Left ventricle myocardium inferior (tissue), 1 donor: Measurements from ENCODE around the gene TMEM255A. TPM values are rescaled to one million over a fixed set of nuclear protein-coding genes. Genes with fewer than 3 reads are reported as not detected.

Experiments
- DNase-seq: peaks from one replicate; pipeline ENCODE4 v3.0.0-alpha.2; 2020
- H3K27ac ChIP-seq: fragments of 200-600 bp; replicated peaks from 2 replicates; pipeline ENCODE4 v1.8.0; 2021
- H3K27me3 ChIP-seq: fragments of 200-600 bp; 2 replicates; pipeline ENCODE4 v1.8.0; 2021; ENCODE audit warnings: low read depth
- H3K36me3 ChIP-seq: fragments of 200-600 bp; 2 replicates; pipeline ENCODE4 v1.8.0; 2021
- H3K4me1 ChIP-seq: fragments of 200-600 bp; 2 replicates; pipeline ENCODE4 v1.8.0; 2021
- H3K4me3 ChIP-seq: fragments of 200-600 bp; 2 replicates; pipeline ENCODE4 v1.8.0; 2021; ENCODE audit warnings: mild to moderate bottlenecking, moderate library complexity
- H3K9me3 ChIP-seq: fragments of 200-600 bp; replicated peaks from 2 replicates; pipeline ENCODE4 v1.8.0; 2021
- intact Hi-C: fragments of 100-400 bp; cut with micrococcal nuclease; formaldehyde crosslinking; loops from one replicate; pipeline ENCODE4 v1.11.0; 2022
- total RNA-seq: library from RNA; stranded (reverse); fragmentation: NEBNext Ultra II Directional; extraction: Animal tissue kit (Norgen Biotek cat#: 25700); gene quantifications from one replicate; pipeline ENCODE4 v1.2.1, GENCODE V29; 2021
- TF ChIP-seq, protein P1 (sequence below): fragments of 200-600 bp; IDR thresholded peaks from 2 replicates; pipeline ENCODE4 v1.8.0; 2021; ENCODE audit warnings: antibody characterized with exemption, mild to moderate bottlenecking, borderline replicate concordance
- donor health status: DM: no; HTN: yes; CAD: no; lungs with severe emphysema.

The TMEM255A gene
- total RNA-seq, 1 donor from 2014 or later = 0.38 TPM

DNA sequence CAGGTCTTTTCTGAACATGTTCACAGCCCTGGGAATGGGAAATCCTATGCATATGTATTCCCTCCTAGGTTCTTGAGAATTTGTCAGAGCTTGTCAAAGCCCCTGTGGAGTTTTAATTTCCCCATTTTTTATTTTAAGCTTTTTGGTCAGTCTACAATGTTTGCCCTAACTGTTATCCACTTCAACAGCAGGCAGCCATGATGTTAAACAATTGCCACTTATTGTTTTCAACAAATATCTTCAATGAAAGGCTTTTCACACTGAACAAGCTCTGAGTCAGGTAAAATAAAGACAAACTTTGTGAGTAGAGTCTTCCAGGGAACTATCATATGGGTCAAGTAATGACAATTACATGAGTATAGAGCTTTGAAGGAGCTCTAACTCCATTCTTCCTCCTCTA is 25.6 kb upstream of the TMEM255A start:
- Histone ChIP-seq H3K9me3 (peaks cover 51% of the 10 kb centered on the region), H3K27ac (no peak overlapping the region), H3K36me3 (no peaks in the 10 kb centered on the region), H3K4me3 (no peak overlapping the region), H3K27me3 (no peaks in the 10 kb centered on the region), H3K4me1 (no peaks in the 10 kb centered on the region)
- TF ChIP-seq, protein P1, sequence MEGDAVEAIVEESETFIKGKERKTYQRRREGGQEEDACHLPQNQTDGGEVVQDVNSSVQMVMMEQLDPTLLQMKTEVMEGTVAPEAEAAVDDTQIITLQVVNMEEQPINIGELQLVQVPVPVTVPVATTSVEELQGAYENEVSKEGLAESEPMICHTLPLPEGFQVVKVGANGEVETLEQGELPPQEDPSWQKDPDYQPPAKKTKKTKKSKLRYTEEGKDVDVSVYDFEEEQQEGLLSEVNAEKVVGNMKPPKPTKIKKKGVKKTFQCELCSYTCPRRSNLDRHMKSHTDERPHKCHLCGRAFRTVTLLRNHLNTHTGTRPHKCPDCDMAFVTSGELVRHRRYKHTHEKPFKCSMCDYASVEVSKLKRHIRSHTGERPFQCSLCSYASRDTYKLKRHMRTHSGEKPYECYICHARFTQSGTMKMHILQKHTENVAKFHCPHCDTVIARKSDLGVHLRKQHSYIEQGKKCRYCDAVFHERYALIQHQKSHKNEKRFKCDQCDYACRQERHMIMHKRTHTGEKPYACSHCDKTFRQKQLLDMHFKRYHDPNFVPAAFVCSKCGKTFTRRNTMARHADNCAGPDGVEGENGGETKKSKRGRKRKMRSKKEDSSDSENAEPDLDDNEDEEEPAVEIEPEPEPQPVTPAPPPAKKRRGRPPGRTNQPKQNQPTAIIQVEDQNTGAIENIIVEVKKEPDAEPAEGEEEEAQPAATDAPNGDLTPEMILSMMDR = no peak
- intact Hi-C loops = no loop called here
- DNase-seq = no peak

DNA sequence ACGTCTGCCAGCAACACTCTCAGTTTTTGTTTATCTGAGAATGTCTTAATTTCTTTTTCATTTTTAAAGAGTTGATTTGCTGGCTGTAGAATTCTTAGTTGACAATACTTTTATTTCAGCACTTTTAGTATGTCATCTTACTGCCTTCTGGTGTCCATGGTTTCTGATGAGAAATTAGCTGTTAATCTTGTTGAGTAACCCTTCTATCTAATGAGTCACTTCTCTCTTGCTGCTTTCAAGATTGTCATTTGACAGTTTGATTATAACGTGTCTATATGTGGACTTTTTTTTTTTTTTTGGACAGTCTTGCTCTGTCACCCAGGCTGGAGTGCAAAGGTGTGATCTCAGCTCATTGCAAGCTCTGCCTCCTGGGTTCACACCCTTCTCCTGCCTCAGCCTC is 24.0 kb upstream of the TMEM255A start:
- Histone ChIP-seq H3K36me3 (no peaks in the 10 kb centered on the region), H3K27ac (no peak overlapping the region), H3K4me3 (no peak overlapping the region), H3K4me1 (no peaks in the 10 kb centered on the region), H3K9me3 (peaks cover 51% of the 10 kb centered on the region), H3K27me3 (no peaks in the 10 kb centered on the region)
- TF ChIP-seq, protein P1 = no peak
- intact Hi-C loops = no loop called here
- DNase-seq = no peak

DNA sequence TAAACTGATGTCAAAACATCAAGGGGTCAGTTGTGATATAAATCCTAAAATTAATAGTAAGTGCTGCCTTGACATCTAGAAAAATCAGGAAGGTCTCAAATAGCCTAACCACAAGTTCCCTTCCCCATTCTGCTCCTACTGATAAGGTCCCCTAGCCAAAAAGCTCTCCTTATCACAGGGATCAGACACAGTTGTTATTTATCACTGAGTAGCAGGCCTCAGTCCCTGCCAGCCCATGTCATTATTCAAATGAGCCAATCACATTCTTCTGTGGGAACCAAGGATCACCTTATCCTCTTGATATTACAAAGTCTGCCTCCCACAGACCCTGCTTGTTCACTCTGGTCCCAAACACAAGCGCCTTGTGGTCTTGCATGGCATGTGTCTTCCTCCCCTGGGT is 23.3 kb upstream of the TMEM255A start:
- H3K4me3 ChIP-seq = no peak overlapping the region
- DNase-seq = no peak
- H3K27ac ChIP-seq = no peak overlapping the region
- no peaks in the 10 kb centered on the region for H3K4me1 ChIP-seq
- H3K27me3 ChIP-seq = no peaks in the 10 kb centered on the region
- TF ChIP-seq, protein P1 = no peak
- intact Hi-C loops = no loop called here
- H3K9me3 ChIP-seq = peaks cover 44% of the 10 kb centered on the region
- H3K36me3 ChIP-seq = no peaks in the 10 kb centered on the region

DNA sequence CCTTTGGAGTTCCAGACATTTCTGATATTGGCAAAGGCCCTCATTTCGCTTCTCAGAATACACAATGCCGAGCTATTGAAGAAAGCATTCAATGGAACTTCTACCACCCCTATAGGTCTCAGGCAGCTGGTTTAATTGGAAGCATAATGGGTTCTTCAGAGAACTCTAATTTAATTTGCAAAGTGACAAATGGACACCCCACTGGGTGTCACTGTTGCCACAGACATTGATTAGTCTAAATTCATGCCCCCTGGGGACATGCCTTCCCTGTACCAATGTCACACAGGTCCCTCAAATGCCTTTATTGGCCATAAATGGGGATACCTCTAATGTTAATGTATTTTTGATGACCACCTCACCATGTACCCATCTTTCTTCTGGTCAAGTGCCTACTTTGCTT is 22.9 kb upstream of the TMEM255A start:
- no peak overlapping the region for H3K4me3 ChIP-seq
- intact Hi-C loops = no loop called here
- no peaks in the 10 kb centered on the region for H3K4me1 ChIP-seq
- TF ChIP-seq, protein P1 = no peak
- H3K36me3 ChIP-seq = no peaks in the 10 kb centered on the region
- no peaks in the 10 kb centered on the region for H3K27me3 ChIP-seq
- DNase-seq = no peak
- peaks cover 40% of the 10 kb centered on the region for H3K9me3 ChIP-seq
- H3K27ac ChIP-seq = no peak overlapping the region

DNA sequence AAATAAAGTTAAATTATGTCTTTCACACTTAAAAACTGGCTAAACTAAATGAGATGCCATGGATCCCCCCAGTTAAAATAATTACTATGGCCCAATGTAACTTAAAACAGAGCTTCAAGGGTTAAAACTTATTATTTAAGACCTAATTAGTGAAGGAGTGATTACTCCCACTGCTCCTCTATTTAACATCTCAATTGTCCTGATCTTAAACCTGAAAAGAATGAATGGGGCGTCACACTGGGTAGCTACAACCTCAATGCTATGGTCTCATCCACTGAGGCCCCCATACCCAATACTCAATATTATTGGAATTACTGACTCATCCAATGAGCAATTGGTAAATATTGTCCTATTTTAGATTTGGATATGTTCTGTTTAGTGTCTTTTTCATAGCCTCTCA is 21.1 kb upstream of the TMEM255A start:
- no peaks in the 10 kb centered on the region for H3K27me3 ChIP-seq
- no peak overlapping the region for H3K27ac ChIP-seq
- H3K4me3 ChIP-seq = no peak overlapping the region
- H3K9me3 ChIP-seq = peaks cover 22% of the 10 kb centered on the region
- intact Hi-C loops = no loop called here
- TF ChIP-seq, protein P1 = no peak
- DNase-seq = no peak
- no peaks in the 10 kb centered on the region for H3K4me1 ChIP-seq
- no peaks in the 10 kb centered on the region for H3K36me3 ChIP-seq

DNA sequence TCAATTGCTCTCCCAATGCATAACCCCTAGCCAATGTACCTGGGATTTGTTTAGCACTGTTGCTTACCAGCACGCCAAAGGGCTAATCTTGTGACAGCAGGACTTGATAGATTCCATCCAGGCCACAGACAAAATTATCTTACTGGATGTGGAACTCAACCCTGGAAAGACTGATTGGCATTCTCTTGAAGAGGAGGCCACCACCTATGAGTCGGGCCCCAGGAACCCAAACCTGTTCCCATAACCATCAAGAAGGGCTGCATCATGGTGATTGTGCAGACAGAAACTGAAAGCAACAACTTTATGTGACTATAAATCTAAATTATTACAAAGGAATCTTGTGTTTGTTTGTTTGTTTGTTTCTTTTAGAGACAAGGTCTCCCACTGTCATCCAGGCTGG is 19.9 kb upstream of the TMEM255A start:
- intact Hi-C loops = no loop called here
- Histone ChIP-seq H3K27ac (no peak overlapping the region), H3K27me3 (no peaks in the 10 kb centered on the region), H3K36me3 (no peaks in the 10 kb centered on the region), H3K4me1 (no peaks in the 10 kb centered on the region), H3K9me3 (peaks cover 9% of the 10 kb centered on the region), H3K4me3 (no peak overlapping the region)
- no peak for DNase-seq
- TF ChIP-seq, protein P1 = no peak
